Renal pelvis (tissue), 4 donors: ENCODE measurements around the gene PHLDB1. TPM values are rescaled to one million over a fixed set of nuclear protein-coding genes. Genes with fewer than 3 reads are reported as not detected.

Source experiments
- DNase-seq: peaks from one replicate; pipeline ENCODE4 v3.0.0-alpha.2; 2013
- polyA plus RNA-seq, 3 donors: library from polyadenylated mRNA; unstranded; fragments of 120-200 nt; gene quantifications; one replicate each; pipeline ENCODE4 v1.2.1, GENCODE V29; 2013; ENCODE audit not compliant: insufficient read length in 3 of 3

The PHLDB1 gene
- polyA plus RNA-seq, 3 donors = 124 to 204 (median 185) TPM

DNA sequence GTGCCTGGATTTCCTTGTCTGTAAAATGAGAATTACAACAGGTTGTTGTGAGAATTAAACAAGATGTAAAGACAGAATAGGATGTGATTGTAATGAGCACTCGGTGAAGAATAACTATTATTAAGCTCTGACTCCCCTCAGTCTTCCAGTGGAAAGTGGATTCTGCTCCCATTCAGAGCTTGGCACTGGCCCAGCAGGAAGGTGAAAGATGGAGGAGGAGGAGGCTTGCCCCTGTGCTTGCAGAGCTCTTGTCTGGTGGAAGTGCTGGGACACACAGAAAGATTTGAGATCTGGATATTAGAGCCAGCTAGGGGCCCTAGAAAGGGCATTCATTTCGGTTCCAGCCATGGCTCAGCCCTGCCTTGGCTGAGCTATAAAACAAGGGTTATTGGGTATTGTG, 28.2 kb downstream of the PHLDB1 start:
- no peak for DNase-seq

DNA sequence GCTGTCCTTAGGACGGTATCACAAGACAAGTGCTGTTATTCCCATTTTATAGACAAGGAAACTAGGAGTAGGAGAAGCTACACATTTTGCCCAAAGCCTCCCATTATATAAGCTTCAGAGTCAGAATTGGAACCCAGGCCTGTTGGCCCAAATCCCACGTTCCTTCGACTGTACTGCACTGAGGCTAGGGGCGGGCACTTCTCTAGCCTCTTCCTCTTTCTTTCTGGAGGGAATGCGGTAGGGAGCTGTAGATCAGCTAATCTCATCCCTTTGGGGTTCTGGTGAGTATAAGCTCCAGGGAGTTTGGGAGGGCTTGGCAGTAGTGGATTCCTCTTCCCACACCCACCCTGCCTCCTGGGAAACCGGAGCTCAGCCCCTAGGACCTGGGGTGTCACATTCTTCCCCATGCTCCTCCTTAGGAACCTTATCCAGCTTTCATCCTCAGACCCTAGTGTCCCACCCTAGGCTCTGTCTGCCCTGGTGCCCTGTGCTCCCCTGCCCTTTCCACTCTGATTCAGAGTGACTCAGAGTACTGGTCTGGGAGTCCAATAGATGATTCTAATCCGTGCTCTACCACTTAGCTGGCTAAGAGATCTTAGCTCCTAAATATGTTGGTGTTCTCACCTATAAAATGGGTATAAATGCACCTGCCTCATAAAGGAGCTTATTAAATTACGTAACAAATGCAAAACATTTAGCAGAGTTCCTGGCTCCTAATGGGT, 29.3 kb downstream of the PHLDB1 start:
- no peak for DNase-seq

DNA sequence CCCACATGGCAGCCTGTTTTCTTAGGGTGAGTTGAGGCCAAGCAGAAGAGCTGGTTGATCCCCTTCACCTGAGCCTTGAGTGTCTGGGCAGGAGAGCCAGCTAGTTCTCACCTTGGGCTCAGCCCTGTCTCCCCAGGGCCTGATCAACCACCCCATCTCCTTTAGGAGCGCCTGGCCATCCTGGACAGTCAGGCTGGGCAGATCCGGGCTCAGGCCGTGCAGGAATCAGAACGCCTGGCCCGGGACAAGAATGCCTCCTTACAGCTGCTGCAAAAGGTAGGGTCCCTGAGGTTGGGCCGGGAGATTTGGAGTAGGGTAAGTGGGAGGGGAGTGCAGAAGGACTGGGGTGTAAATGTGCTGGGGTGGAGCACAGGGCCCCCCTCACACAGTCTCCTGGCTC, 31.3 kb downstream of the PHLDB1 start:
- DNase-seq = no peak

DNA sequence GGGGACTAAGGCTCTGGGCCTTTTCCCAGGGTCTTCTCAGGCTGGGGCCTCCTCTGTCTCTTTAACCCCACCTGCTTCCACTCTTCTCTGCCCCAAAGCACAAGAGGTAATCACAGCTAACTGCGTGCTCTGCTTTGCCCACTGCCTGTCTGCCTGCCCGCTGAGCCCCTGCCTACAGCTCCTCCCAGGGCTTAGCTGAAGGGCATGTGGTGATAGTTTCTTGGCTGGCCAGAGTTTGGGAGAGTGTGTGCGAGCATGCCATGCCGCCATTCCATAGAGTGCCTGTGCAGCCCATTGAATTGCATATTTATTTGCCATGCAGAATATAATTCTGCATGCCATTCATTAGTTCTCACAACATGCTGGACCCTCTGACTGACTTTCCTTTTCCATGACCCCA, 32.5 kb downstream of the PHLDB1 start:
- no peak for DNase-seq

DNA sequence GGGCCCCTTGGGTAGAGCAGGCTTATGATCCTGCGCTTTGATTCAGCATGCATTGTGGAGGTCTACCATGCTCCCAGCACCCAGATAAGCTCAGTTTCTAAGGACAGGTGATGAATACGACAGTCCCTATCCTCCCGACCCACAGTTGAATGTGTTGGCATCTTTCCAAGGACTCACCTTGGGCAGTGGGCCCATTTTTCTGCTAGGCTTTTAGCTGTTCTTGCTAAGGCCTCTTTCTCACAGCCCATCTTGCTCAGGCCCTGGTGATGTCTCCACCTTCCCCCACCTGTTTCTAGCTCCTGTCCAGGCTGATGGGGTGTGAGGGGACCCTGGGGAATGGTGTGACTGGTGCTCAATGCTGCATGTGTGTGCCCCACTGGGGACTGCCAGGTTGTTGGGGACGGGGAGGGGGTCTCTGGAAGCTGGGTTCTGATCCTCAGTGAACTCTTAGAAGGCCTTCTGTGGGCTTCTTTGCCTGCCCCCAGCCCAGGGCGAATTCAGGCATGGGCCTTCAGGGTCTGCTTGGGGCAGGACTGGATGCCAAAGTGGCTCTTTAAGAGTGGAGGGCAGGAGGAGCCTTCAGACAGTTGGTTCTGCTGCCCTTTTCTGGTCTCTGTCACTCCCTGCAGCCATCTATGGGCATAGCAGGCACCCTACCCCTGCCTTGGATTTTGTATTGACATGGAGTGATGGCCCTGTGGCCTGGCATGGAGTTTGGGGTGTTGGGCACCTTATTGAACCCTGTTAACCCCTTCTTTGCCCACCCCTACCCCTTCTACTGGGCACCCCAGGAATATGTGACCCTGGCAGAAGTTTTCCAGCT, 33.1 kb downstream of the PHLDB1 start:
- no peak for DNase-seq

DNA sequence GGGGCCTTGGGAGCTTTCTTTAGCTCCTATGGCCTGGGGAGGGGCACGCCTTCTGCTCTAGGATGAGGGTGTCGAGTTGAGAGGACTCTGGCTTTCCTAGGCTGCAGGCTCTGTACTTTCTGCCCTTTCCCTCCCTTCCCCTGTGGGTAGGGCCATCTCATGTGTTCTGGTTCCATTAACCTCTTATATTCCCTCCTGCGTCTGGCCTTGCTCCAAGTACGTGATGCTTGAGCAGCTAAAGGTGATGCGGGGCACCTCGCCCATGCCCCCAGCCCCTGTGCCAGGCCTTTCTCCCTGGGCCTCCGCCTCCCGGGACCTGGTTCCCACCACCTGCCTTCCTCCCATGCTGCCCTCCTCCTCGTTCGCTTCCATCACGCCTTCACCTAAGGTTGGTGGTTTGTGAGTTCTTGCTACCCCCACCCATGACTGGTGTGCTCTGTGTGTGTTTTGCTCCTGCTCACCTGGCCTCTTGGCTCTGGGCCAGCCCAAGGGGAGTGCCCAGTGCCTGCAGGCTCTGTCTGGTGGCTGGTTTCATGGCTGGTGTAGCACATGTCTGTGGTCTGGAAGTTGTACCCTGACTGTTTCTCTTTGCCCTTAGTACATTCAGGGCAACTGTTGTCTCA, 34.1 kb downstream of the PHLDB1 start:
- DNase-seq = no peak

DNA sequence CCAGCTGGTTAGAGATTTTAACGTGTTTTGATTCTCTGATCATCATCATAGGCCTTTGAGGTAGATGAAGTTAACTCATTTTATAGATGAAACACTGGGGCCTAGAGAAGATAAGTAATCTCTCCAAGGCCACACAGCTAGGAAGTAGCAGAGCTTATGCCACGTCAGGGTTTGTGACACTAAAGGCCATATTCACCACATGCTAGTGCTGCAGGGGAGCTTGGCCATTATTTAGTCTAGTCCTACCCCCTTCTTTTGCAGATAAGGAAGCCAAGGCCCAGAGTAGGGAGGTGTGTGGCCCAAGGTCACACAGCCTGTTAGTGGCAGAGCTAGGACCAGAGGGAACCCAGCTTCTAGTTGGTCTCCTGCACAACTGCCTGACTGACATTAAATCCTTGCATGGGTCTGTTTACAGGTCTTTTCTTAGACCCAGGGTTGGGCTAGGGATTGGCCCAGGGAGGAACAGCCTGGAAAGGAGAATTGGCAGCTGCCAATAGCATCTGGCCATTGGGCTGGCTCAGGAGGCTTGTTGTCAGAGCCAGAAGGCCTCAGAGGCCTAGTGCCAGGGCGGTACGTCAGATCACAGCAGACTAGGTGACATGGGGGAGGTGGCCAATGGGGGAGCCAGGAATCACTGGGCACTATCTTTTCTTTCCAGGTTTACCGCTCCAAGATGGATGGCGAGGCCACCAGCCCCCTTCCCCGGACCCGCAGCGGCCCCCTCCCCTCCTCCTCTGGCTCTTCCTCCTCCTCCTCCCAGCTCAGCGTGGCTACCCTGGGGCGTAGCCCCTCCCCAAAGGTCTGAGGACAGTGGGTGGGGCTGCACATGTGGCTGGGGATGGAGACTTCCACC, 36.0 kb downstream of the PHLDB1 start:
- no peak for DNase-seq

DNA sequence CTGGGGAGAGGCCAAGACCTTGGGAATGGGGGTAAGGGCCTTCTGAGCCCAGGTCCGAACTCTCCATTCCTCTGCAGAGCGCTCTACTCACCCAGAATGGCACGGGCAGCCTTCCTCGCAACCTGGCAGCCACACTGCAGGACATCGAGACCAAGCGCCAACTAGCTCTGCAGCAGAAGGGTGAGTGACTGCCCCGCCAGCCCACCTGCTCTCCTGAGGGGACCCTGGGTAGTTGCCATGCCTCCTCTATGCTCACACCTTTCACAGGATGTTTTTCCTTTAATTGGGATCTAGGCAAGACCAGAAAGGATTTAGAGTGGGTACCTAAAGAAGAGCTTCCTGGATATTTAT, 36.6 kb downstream of the PHLDB1 start:
- DNase-seq = no peak

DNA sequence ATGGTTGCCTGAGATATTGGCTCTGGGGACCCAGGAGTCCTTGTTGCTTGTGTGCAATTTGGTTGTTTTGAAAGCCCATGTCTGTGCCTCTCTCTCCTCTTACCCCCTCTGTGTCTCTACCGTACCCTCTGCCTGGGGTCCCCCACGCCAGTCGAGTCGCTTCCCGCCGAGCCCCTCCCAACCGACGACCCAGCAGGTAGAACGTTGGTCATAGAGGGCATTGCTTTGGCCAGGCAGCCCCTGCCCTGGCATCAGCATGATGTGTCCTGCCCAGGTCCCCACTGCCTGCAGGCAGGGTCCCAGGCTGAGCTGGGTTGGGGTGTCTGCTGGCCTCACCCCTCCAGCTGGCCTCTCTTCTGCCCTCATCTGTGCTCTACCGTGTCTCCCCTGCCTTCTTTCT, 37.1 kb downstream of the PHLDB1 start:
- no peak for DNase-seq

DNA sequence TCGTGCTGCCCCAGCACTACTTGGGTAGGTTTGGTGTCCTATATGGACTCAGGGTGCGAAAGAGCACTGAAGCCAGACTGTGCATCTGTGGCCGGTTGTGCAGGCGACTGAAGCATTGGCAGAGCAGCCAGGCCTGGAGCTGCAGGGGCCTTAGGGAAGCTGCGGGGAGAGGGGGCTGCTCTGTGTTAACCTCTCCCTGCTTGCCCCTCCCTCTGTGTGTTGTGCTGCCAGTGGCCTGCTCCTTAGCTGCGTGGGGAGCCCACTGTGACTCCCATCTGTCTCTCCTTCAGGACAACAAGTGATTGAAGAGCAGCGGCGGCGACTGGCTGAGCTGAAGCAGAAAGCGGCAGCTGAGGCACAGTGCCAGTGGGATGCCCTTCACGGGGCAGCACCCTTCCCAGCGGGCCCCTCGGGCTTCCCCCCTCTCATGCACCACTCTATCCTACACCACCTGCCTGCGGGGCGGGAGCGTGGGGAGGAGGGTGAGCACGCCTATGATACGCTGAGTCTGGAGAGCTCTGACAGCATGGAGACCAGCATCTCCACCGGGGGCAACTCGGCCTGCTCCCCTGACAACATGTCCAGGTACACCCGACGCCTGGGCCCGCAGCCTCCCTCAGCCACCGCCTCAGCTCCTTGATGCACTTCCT, 37.8 kb downstream of the PHLDB1 start:
- no peak for DNase-seq

DNA sequence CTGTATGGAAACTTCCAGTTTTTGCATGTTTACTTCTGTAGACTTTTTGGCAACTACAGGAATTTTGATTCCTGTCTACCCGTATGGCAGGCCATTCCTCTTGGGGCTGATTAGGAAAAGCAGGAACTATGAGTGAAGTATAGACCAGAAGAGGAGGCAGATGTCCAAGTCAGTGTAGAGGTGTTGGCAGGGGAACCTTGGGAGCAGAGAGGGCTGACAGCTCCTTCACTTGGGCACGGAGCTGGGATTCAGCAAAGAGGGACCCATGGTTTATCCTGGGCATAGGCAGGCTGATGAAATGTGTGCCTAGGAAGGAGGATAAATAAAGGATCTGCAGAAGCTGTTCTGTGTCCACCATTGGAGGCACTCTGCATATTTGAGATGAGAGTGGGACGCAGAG, 39.0 kb downstream of the PHLDB1 start:
- DNase-seq = no peak

DNA sequence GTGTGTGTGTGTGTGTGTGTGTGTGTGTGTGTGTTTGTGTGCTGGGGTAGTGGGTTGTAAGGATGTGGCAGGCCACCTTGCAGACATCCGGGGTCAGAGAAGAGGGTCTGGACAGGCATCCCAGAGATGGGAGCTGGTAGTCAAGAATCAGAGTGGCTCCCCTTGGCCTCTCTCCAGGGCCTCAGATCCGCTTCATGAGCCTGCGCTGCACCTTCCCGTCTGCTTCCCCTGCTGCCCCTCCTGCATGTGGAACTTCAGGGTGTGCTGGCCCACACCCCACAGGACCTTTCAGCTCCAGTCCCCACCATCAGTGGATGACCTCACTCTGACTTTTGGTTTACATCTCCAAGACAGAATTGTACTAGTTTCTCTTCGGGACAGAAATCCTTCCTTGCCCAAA, 40.9 kb downstream of the PHLDB1 start:
- no peak for DNase-seq

DNA sequence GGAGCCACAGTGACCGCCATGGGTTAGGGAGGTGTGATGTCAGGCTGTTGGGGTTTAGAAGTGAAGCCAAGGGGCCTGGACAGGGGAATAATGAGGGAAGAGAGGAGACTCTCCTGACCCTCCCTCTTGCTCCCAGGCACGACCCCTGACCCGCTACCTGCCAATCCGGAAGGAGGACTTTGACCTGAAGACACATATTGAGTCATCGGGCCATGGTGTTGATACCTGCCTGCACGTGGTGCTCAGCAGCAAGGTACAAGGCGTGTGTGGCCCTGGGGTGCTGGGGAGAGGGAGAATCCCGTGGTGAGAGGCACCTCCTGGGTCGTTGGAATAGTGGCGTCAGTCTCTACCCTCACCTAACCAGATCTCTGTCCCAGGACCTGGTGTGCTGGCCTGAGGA, 42.5 kb downstream of the PHLDB1 start:
- no peak for DNase-seq

DNA sequence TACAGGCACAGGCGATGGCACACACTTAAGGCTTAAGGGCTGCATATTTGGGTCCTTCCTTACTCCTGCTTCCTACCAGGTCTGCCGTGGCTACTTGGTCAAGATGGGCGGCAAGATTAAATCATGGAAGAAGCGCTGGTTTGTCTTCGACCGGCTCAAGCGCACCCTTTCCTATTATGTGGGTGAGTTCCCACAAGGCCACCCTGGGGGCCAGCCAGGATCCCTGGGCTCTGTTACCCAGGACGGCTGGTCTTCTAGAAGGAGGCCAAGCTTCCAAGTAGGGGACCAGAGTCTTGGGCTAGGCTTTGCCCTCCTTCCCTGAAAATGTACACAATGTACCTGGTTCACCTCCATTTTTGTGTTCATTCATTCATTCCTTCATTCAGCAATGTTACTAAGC, 43.0 kb downstream of the PHLDB1 start:
- DNase-seq = no peak

DNA sequence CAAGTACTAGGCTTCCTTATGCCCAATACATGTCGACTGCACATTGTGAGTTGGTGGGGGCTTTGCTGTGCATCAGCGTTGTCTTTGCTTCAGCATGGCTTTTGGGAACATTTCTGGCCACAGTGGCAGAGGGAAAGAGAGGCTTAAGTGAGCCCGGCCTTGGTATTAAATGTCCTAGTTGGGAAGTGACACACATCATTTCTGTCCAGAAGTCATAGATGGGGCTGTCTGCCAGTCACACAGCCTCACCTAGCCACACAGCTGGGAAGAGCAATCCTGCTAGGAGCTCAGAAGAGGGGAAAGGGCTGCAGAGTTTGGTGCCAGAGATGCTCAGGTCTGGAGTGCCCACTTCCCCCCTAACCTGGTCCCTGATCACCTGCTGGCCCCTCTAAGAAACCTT, 44.4 kb downstream of the PHLDB1 start:
- no peak for DNase-seq

DNA sequence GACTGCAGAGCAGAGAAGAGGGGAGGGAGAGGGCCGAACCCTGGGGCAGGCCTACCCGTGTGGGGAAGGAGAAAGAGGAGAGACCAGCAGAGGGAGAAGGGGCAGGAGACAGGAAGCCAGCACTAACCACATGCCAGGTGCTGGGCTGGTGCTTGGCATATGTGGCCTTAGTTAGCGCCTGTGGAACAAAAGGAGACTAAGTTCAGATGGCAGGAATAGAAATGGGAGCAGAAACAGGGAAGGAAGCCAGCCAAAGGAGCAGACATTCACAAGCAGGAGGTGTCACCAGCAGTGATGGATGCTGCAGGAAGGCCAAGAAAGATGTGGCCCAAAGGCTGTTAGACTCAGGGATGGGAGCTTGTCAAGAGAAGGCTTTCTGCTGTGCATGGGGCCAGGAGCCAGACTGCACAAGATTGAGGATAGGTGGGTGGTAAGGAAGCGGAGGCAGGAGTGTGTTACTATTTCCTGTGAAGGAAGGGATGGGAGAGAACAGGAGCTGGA, 45.3 kb downstream of the PHLDB1 start:
- DNase-seq = no peak

DNA sequence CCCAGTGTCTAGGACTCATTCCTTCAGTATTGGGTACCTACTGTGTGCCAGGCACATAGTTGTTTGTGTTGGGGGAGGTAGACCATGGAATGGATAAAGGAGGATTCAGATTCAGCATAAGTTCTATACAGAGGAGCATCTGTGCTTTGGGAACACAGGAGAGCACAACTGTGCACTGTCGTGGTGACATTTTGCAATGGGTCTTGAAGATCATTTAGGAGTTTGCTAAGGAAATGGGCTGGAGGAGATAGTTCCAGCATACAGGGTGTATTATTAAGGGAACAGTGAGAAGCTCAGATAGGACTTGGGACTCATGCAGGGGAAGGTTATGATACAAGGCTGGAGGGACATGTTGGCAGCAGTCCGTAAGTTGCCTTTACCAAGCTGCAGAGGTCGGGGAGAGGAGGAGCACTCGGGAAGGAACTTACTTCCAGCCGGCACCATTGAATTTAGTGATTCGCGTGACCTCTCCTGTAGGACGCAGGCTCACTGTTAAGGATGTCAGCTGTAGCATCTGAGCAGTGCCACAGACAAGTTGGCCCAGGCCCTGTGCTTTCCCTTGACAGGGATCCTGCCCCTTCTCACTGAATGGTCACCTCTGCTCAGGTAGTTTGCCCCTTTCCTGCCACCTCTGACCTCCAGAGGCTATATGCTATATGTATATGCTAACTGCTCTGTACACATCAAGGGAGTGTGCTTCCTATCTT, 46.4 kb downstream of the PHLDB1 start:
- no peak for DNase-seq

DNA sequence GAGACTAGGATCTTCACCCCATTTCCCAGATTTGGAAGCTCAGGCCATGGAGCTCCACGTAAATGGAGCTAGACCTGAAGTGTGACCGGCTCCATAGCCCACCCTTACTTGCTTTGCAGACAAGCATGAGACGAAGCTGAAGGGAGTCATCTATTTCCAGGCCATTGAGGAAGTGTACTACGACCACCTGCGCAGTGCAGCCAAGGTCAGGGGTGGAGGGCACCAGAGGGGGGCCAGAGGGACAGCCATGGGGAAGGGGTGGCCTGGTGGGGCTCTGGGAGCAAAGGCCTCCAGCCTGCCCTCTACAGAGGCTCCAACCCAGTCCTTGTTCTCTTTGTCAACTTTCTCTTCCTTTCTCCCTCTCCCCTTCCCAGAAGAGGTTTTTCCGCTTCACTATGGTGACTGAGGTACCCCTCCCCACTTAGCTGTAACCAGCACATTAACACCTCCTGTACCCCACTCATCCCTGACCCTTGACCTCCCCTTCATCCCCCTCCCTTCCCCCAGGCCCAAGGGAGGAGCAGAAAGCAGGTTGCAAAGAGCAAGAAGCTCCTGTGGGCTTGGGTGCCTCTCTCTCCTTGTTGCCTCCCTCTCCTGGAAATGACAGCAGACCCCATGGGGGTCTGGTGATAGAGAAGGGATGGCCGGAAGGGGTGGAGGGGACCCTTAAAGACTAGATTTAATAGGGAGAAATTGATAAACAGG, 48.2 kb downstream of the PHLDB1 start:
- no peak for DNase-seq

DNA sequence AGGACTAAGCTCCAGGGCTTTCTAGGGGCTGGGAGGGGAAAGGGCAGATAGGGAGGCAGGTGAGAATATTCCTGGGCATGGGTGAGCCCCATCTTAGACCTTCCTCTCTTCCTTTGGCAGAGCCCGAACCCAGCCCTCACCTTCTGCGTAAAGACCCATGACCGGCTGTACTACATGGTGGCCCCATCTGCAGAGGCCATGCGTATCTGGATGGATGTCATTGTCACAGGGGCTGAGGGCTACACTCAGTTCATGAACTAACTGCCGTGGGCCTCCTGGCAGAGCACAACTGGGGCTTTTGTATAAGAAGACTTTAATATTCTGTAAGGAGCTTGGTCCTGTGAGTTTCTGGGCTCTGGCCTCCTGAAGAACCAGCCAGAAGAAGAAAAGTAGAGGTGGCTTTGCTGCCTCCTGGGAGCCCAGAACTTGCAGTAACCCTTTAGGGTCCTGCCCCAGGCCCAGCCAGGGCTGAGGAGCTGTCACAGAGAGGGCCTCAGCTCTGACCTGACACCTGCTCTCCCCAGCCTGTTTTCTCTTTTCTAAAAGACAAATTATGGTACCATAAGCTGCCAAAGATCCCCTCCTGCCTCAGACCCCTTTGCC, 49.2 kb downstream of the PHLDB1 start:
- DNase-seq = no peak

DNA sequence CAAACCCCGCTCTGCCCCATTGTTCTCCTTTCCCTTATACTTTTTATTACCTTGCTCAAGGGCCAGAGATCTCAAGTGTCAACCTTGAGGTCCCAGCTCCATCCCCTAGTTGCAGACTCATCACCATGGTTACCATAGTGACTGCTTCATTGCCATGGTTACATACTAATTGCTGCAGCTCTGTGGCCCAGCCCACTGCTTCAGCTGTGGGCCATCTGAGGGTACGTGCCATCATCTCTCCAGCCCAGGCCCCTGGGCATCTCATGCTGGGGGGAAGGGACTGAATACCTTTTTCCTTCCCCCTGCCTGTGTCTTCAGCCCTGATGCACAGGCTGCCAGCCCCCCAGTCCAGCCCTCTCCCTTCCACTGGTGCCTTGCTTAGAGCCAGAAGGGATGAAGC, 49.8 kb downstream of the PHLDB1 start:
- no peak for DNase-seq
